Adipose tissue (tissue), 3 donors: ENCODE measurements around the gene AP2A2. TPM values are rescaled to one million over a fixed set of nuclear protein-coding genes. Genes with fewer than 3 reads are reported as not detected.

ENCODE experiments used
- H3K27ac ChIP-seq: one replicate; pipeline ENCODE4 v1.5.1; 2013; ENCODE audit warnings: low read depth, low read length
- WGBS, 3 donors: extraction: QIAGEN DNeasy Blood & Tissue Kit; methylation state at CpG; one replicate each; pipeline ENCODE4 v1.1.7; 2013; 5-methylcytosine and 5-hydroxymethylcytosine counted together
- polyA plus RNA-seq, 3 donors: library from polyadenylated mRNA; stranded (reverse); fragments of 200-250 nt; gene quantifications; one replicate each; pipeline ENCODE4 v1.2.3, GENCODE V29; 2013
- donor health status: healthy with polysubstance abuse.
- donor health status: Bipolar disorder and iron deficiency.
- donor health status: healthy.

Gene AP2A2
- polyA plus RNA-seq, 3 donors, result 32.0 to 57.4 (median 37.3) TPM

DNA sequence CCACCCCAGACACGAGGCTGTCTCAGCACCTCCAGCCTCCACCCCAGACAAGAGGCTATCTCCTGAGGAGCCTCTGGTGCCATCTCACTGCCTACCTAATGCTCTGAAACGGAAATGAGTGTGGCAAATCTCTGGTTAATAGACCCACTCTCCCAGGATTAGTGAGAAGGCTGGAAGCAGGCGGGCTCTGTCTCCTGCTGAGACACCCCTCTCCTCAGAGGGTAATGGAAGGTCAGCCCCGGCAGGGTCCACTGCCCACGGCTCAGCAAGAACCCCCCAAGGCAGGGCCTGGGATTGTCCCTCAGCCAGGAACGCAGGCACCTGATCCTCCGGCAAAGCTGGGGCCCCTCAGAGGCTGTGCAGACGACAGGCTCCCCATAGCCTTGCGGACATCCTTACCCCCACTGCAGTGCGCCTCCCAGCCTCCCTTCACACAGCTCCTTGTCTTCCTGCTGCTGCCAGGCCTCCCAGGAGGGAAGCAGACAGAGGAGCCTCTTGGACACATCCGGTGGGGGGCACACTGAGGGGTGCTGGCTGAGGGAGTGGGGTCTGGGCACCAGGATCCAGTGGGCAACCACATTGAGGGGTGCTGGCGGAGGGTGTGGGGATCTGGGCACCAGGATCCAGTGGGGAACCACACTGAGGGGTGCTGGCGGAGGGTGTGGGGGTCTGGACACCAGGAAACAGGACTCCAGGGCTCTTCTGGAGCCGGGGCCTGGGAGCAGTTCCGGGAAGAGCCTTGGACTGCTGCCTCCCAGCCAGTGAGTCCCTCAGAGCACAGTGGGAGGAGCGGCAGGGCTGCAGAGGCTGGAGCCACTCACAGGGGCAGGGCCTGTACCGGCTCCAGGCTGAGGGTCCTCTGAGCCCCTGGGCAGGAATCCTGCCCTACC, 28.2 kb upstream of the AP2A2 start:
- WGBS, 3 donors, result 77 to 80% (median 79%) methylated on average over 14 to 17 of the region's 17 CpGs
- H3K27ac ChIP-seq, result no peak overlapping the region

GRCh38 chr11:898143-898511, 27.5 kb upstream of the AP2A2 start:
- no peak overlapping the region for H3K27ac ChIP-seq
- WGBS, 3 donors, result 64 to 77% (median 66%) methylated on average over 10 of the region's 10 CpGs

DNA sequence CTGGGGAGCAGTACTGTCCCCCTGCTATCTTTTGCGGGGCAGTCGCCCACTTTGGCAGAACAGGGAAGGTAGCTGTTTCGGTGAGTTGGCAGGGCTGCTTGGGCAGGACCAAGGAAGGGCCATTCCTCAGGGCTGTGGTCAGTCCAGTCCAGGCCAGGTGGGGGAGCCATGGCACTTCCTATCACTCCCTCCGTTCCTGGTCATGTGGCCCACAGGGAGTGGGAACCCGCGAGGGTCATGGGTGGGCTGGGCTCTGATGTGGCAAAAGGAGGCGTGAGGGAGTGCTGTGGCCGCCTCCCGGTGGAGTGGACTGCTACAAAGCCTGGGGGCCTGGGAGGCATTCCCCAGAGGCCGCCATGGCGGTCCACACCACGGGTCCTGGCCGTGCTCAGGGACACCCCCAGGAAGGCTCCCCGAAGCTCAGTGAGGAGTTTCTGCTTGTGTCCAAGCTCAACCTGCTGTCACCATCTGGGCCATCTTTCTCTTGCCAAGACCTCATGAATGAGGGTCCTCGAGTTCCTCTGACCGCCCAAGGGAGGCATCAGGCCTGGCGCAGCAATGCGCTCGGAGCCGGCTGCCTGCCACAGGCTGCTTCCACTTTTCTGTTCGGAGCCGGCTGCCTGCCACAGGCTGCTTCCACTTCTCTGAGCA, 27.0 kb upstream of the AP2A2 start:
- 83 to 87% (median 84%) methylated on average over 22 of the region's 22 CpGs for WGBS, 3 donors
- no peak overlapping the region for H3K27ac ChIP-seq

DNA sequence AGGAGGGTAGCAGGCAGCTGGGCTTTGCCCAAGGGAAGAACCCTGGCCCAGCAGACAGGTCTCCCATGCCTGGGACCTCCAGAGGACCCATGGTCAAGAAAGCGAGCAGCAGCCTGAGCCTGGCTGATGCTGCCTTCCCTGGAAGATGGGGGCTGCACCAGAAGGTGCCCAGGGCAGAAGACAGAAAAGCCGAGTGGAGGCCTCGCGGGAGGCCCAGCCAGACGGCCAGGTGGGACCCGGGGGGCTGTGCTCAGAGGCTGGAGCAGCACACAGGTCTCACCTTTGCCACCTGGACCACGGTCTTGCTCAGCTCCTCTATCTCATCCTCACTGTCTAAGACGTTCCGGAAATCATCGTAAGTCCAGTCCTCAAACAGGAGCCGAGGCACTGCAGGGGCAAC, 25.9 kb upstream of the AP2A2 start:
- H3K27ac ChIP-seq, result no peak overlapping the region
- 93 to 95% (median 94%) methylated on average over 10 to 11 of the region's 11 CpGs for WGBS, 3 donors

DNA sequence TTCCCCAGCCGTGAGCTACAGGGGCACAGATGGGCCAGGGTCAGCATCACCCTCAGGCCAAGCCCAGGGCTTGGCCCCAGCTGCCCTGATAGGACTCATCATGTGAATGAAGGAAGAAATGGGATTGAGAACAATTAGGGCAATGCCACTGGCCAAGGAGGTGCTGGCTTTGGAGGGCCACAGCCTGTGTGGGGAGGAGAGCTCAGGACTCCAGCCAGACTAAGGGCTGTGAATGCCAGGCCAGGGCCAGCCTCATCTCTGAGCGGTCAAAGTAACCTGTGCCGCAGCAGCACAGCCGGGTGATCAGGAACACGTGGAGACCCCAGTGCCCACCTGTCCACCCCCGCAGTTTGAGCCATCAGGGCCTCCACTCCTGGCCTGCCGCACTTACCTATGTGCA, 25.1 kb upstream of the AP2A2 start:
- WGBS, 3 donors, result 88 to 94% (median 90%) methylated on average over 7 of the region's 7 CpGs
- H3K27ac ChIP-seq, result no peak overlapping the region

- WGBS, 3 donors, result 87 to 92% (median 88%) methylated on average over 19 of the region's 19 CpGs
- H3K27ac ChIP-seq, result no peak overlapping the region
These were observed 24.1 kb upstream of the AP2A2 start for GRCh38 chr11:901452-902061.

DNA sequence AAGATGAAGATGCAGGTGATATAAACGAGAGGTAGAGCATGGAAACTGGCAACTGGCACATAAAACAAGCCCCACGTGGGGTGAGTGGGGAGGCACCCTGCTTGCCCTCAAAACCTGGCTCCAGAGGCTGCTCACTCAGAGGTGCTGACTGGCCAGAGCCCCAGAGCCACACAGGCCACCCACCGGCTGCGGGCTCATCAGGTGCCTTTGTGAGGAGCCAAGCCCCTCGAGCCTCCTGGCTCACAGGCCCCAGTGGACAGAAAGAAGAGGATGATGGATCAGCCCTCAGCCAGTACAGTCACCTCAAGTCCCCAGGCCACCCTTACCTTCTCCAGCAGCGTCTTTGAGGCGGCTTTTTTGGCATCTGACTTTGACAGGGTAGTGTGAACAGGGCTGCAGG, 21.3 kb upstream of the AP2A2 start:
- 88 to 90% (median 88%) methylated on average over 7 of the region's 7 CpGs for WGBS, 3 donors
- H3K27ac ChIP-seq, result peak overlapping the region; percentile 24

DNA sequence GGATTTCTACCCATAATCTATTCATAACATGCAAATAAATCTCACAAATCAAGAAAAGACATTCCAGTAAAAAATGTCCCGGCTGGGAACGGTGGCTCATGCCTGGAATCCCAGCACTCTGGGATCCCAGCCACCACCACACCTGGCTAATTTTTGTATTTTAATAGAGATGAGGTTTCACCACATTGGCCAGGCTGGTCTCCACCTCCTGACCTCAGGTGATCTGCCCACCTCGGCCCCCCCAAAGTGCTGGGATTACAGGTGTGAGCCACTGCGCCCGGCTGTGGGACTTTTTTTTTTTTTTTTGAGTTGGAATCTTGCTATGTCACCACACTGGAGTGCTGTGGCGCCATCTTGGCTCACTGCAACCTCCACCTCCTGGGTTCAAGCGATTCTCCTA, 19.7 kb upstream of the AP2A2 start:
- H3K27ac ChIP-seq, result no peak overlapping the region
- WGBS, 3 donors, result 53 to 90% (median 89%) methylated on average over 7 of the region's 7 CpGs

DNA sequence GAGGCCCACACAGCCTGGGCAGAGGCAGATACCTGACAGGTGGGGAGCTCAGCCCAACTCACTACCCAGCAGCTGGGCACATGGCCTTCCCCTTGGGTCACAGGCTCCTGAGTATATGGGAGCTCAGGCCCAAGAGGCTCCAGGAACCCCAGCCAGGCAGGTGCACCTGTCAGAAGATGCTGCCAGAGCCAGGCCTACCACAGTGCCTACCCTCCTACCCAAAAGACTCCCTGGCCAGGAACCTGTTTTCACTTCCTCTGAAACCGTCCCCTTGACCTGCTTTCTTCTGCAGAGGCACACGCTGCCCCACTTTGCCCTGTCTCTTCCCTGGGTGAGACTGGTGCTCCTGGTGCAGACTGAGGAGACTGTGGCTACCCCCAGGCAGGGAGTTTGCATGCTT, 18.0 kb upstream of the AP2A2 start:
- WGBS, 3 donors, result 77 to 97% (median 81%) methylated on average over 2 of the region's 2 CpGs
- H3K27ac ChIP-seq, result no peak overlapping the region

- 81 to 92% (median 82%) methylated on average over 5 of the region's 5 CpGs for WGBS, 3 donors
These were observed 17.4 kb upstream of the AP2A2 start for GRCh38 chr11:908273-908672.

DNA sequence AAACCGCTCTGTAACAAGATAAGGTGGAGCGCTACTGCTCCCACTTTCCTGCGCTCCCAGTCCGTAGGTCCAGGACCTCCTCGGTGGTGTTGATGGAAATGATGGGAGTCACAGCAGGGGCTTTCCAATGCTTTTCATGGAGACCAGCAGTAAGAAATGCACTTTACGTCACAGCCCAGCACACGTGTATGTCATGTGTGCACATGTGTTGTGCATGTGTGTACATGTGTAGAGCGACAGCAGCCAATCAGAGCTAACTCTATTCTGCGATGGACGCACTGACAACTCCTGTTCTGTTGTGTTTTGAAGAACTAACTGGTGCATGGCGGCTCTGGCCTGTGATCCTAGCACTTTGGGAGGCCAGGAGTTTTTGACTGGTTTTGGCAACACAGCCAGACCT, 16.3 kb upstream of the AP2A2 start:
- H3K27ac ChIP-seq, result no peak overlapping the region
- WGBS, 3 donors, result 90 to 92% (median 91%) methylated on average over 11 of the region's 11 CpGs

More at GRCh38 chr11:908273-908672, 17.4 kb upstream of the AP2A2 start:
- no peak overlapping the region for H3K27ac ChIP-seq

DNA sequence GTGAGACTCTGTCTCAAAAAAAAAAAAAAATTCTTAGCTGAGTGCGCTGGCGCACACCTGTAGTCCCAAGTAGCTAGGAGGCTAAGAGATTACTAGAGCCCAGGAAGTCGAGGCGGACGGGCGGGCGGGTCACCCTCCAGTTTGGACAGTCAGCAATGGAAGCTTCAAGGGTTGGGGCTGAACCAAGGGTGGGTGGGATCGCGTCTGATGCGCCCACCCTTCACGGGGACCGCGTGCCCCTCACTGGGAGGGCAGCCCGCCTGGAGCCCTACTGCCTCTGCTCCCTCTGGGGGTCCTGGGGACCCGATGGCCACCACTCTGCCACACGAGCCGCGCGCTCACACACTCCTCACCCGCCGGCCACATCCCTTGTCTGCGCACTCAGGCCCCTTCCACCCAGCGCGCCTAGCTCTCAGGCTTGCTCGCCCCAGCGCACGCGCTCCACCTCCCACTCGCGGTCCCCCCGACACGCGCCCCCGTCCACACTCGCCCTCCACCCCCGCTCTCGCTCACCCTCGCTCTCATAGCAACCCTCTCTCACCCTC, 15.6 kb upstream of the AP2A2 start:
- WGBS, 3 donors, result 1 to 4% (median 2%) methylated on average over 31 to 38 of the region's 38 CpGs
- no peak overlapping the region for H3K27ac ChIP-seq

DNA sequence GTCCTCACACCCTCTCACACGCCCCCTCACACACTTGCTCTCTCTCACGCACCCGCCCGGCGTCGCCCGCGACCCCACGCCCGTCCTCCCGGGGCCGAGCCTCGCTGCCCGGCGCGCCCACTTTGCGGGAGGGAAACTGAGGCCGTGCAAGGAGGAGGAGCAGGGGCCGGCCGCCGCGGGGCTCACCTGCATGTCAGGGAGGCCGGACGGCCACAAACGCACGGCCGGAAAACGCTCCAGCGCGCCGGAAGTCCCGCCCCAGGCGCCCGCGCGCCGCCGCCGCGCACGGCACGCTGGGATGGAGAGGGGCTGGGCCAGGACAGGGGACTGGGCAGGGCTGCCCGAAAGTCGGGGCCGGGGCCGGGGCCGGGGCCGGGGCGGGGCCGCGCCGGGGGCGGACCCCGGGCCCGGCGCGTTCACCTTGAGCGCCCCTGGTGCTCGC, 15.1 kb upstream of the AP2A2 start, which contains the start of gene CHID1:
TSS of gene CHID1 (minus strand) at position 222 of the 442 bp plus-strand sequence. CDS start 5,994 bp downstream, outside the sequence.
- peak within 1 kb of the TSS; percentile 90 for H3K27ac ChIP-seq
- WGBS, 3 donors, result 0 to 1% (median 1%) methylated on average over 26 to 59 of the region's 59 CpGs

GRCh38 chr11:911031-911889, 14.4 kb upstream of the AP2A2 start:
- H3K27ac ChIP-seq, result peak overlapping the region; percentile 90
- 2 to 7% (median 2%) methylated on average over 65 to 68 of the region's 68 CpGs for WGBS, 3 donors

DNA sequence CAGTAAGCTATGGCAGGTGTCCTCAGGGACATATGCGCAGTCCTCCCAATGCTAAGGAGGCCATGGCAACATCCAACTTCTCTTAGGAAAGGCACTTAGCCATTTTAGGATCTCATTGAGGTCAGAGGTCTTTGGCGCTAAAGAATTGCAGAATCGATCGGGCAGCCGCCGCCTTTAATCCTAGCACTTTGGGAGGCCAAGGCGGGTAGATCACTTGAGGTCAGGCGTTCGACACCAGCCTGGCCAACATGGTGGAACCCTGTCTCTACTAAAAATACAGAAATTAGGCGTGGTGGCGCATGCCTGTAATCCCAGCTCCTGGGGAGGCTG, 13.8 kb upstream of the AP2A2 start:
- WGBS, 3 donors, result 91 to 94% (median 92%) methylated on average over 11 of the region's 11 CpGs

DNA sequence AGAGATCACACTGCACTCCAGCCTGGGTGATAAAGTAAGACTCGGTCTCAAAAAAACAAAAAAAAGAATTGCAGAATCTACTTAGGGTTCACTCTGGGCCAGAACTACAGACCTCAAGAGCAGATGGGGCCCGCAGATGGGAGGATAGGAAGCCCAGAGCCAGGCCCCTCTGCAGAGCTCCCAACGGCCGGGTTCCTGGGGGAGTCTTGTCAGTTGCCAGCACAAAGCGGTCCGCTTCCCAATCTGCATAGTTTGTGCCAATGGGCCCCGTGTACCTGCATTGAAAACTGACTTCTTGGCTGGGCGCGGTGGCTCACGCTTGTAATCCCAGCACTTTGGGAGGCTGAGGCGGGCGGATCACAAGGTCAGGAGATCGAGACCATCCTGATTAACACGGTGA, 13.4 kb upstream of the AP2A2 start:
- no peak overlapping the region for H3K27ac ChIP-seq
- 93 to 95% (median 94%) methylated on average over 10 to 13 of the region's 14 CpGs for WGBS, 3 donors

More for the DNA sequence above, 13.8 kb upstream of the AP2A2 start:
- no peak overlapping the region for H3K27ac ChIP-seq

DNA sequence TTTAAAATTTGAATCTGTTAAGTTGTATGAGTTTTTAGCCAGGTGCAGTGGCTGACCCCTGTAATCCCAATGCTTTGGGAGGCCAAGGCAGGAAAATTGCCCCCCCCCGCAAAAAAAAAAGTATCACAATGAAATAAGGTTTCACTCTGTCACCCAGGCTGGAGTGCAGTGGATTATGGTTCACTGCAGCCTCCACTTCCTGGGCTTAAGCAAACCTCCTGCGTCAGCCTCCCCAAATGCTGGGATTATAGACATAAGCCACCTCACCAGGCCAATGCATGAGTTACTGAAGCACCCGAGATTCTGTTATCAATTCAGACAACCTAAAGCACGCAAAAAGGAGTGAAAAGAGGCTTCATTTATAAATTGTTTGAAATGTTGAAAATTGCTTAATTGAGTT, 12.6 kb upstream of the AP2A2 start:
- WGBS, 3 donors, result 87 to 92% (median 89%) methylated on average over 4 of the region's 4 CpGs
- no peak overlapping the region for H3K27ac ChIP-seq

DNA sequence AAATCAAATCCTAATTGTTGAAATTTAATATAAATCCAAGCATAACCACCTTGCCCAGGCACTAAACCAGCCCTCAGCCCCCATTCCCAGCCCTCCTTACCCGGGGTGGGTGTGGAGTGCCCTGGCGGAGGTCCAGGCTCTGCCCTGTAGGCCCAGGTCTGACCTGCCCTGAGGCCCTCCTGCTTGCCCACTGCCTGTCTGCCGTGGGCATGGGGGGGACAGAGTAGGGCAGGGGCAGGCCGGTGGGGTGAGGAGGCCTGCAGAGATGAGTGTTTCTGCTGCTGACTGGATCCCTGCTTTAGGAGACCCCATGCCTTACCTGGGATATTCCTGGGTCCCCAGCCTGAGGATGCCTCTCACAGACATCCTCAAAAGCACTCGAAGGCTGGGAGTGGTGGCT, 11.5 kb upstream of the AP2A2 start:
- WGBS, 3 donors, result 75 to 82% (median 81%) methylated on average over 5 of the region's 5 CpGs
- no peak overlapping the region for H3K27ac ChIP-seq
